H4 (cell line): ENCODE data around the gene LPP. TPM values are rescaled to one million over a fixed set of nuclear protein-coding genes. Genes with fewer than 3 reads are reported as not detected.

ENCODE experiments used
- DNase-seq: peaks from one replicate; pipeline ENCODE4 v3.0.0-alpha.2; 2015; ENCODE audit warnings: low spot score
- total RNA-seq: library from RNA; depleted of rRNA; stranded (reverse); fragments of >200 nt; shearing (Covaris generic); gene quantifications from 2 replicates; pipeline ENCODE4 v1.2.3, GENCODE V29; 2014

Gene LPP
- total RNA-seq, 1 experiment from 2014 or later: 28.3 TPM

GRCh38 chr3:188197388-188197847 is 43.5 kb downstream of the LPP start:
- DNase-seq: peak; percentile 48

GRCh38 chr3:188198001-188198400 is 44.0 kb downstream of the LPP start:
- DNase-seq: no peak

GRCh38 chr3:188198760-188199327 is 44.9 kb downstream of the LPP start:
- DNase-seq: no peak

DNA sequence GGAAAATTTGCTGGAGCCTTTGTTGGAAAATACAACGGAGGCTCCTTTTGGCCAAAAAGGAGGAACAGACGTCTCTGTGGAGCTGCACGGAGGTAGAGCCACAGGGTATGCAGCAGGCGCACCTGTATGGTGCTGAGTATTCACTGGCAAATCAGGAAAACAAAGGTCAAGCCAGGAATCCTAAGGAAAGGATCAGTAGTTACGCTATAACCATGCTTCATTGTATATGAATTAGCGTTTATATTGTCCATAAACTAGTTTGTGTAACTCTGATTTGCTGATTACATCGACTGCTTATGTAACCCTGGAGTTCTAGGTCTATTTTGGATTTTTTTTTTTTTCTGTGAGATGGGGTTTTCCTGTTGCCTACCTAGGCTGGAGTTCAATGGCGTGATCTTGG is 45.4 kb downstream of the LPP start:
- DNase-seq: no peak

DNA sequence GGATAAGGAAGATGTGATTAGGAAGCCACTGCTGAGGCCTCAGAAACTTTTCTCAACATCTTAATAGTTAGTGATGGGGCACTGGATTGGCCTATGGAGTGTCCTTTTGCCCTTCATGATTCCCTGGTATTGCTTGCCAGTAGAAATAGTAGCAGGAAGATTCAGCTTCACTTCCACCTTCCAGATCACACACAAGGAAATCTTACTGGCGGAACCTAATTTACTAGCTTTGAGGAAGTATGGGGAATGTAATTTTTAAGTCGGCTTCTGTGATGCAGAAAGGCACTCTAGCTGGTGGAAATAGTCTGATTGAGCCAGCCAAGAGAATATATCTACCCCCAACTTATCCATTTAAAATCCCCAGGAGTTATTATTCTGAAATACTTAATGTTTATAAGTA is 46.5 kb downstream of the LPP start:
- DNase-seq: no peak

GRCh38 chr3:188202358-188203138 is 48.6 kb downstream of the LPP start:
- no peak for DNase-seq

DNA sequence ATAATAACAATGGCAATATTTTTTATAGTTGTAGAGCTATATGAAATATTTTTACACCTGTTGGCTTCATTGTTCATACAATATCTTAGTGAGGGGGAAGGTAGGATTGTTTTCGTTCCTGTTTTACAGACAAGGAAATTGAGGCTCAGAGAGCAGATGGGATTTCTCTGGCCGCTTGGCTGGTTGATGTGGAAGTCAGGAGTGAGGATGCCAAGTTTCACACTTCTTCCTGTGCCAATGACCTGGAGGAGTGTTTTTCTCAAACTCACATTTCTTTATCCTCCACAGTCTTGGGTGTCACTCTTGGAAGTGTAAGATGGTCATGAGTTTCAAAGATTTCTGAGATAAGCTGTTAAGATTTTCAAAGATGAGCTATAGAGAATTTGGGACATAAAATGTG is 50.6 kb downstream of the LPP start:
- DNase-seq: no peak

- no peak for DNase-seq
These were observed 52.0 kb downstream of the LPP start for GRCh38 chr3:188205992-188206416.

DNA sequence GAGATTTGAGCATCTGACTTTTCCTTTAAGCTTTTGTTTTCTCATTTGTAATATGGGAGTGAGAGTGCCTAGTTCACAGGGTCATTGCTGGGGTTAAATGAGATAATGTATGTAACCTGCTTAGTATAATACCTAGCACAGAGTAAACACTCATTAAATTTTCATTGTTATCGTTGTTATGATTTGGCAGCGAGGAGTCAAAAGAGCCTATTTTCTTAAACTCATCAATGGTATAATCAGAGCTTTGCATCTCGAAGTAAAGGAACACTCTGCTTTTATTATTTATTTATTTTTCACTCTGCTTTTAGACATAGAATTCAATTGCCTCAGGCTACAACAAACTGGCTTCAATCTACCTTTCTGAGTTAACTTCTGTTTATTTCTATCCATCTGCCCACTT is 52.8 kb downstream of the LPP start:
- no peak for DNase-seq

- DNase-seq: no peak
These were observed 54.1 kb downstream of the LPP start for GRCh38 chr3:188207941-188208515.

GRCh38 chr3:188208516-188208981 is 54.6 kb downstream of the LPP start:
- DNase-seq: no peak

GRCh38 chr3:188209034-188209433 is 55.1 kb downstream of the LPP start:
- no peak for DNase-seq

DNA sequence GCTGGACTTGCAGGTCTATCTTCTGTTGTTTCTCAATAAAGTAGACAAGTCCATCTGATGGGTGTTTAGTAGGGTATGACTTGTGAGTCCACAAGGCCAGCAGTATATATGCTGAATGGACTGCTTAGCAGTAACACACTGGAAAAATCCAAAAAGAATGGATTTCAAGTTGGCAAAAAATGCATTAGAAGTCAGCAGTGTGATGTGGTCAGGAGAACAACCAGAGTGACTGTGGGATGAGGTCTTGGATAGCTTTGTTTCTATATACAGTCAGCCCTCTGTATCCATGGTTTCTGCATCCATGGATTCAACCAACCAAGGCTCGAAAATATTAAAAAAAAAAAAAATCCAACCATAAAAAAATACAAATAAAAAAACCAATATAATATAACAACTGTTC is 55.8 kb downstream of the LPP start:
- DNase-seq: no peak

DNA sequence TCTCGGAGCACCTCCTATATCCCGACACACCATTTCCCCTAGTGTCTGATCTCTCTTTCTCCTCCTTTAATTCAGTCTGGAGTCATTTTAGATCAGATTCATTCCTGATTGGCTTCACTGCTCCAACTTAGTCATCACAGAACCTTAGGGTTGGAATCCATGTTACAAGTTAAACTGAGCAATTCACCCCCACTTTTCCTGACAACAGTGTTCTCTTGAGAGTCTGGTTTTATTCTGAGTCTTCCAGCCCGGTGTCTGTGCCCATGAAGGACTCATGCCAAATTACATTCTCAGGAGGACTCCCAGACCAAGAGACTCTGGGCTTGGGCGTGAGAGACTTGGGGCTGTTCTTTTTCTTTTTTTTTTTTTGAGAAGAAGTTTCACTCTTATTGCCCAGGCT is 57.5 kb downstream of the LPP start:
- DNase-seq: no peak

DNA sequence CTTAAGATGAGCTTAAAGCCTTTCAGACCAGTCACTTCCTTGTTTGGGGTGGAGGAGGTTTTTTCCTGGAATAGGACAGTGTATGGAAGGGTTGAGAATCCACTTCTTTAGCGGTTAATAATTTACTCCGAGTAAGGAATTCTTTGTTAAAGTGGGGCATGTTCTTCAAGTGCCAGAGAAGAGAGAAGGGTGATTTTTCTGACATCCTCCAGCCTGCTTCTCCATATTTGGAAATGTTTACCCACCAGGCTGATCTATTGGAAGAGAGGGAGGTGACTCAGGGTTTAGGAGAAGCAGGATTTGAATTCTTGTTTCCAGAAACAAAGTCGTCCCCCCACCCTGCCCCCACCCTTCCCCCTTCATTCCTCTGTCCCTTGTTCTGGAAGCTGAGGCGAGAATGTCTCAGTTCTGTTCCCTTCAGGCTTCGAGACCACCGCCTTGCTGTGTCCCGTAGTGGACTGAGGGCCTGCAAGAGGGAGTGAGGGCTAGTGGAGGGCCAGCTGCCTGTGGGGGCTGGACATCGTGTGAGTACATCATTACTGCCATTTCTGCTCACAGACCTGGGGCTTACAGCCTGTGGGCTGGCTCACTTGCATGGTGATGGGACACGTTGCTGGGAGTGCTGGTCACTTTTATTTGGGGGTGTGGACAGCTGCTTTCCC is 58.5 kb downstream of the LPP start:
- no peak for DNase-seq

- DNase-seq: no peak
These were observed 60.5 kb downstream of the LPP start for GRCh38 chr3:188214442-188214841.

DNA sequence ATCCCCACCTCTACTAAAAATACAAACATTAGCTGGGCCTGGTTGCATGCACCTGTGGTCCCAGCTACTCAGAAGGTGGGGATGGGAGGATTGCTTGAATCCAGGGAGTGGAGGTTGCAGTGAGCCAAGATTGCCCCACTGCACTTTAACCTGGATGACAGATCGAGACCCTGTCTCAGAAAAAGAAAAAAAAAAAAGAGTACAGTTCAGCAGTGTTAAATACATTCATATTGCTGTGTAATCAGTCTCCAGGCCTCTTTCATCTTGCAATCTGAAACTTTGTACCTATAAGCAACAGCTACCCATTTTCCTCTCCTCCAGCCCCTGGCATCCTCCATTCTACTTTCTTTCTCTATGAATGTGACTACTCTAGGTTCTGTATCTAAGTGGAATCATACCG is 61.2 kb downstream of the LPP start:
- DNase-seq: no peak

DNA sequence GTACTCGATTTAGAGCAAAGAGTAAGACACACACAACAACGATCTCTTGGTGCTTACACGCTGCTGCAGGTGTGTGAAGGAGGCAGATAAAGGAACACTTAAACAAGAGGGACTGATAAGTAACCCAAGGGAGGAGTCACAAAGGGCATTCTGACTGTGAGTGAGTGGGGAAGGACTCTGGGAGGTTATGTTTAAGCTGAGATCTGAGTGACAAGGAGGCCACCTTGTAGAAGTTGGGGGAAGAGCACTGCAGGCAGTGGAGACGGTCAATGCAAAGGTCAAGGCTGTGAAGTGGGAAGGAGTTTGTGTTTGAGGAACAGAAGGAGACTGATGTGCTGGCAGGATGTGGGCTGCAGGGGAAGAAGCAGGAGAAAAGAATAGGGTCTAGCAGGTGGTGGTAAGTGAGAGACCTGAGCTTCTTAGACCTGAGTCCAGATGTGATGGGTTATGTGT is 63.1 kb downstream of the LPP start:
- DNase-seq: no peak

- DNase-seq: no peak
These were observed 63.8 kb downstream of the LPP start for GRCh38 chr3:188217726-188218125.

- DNase-seq: no peak
These were observed 64.6 kb downstream of the LPP start for GRCh38 chr3:188218603-188219002.

GRCh38 chr3:188219147-188219546 is 65.2 kb downstream of the LPP start:
- DNase-seq: no peak

GRCh38 chr3:188220097-188220788 is 66.3 kb downstream of the LPP start:
- DNase-seq: no peak
